NOMO-1 treated with DMSO at 0.1 percent for 48 hours (cell line): Measurements from ENCODE around the gene PALS2.

Experiments
- DNase-seq: peaks from one replicate; lab custom pipeline; 2025; ENCODE audit not compliant: unreplicated experiment; lab: John Stamatoyannopoulos, UW

Gene PALS2, protein sequence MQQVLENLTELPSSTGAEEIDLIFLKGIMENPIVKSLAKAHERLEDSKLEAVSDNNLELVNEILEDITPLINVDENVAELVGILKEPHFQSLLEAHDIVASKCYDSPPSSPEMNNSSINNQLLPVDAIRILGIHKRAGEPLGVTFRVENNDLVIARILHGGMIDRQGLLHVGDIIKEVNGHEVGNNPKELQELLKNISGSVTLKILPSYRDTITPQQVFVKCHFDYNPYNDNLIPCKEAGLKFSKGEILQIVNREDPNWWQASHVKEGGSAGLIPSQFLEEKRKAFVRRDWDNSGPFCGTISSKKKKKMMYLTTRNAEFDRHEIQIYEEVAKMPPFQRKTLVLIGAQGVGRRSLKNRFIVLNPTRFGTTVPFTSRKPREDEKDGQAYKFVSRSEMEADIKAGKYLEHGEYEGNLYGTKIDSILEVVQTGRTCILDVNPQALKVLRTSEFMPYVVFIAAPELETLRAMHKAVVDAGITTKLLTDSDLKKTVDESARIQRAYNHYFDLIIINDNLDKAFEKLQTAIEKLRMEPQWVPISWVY

GRCh38 chr7:24572997-24573553 is at the start of gene PALS2:
Gene PALS2, plus strand, starts transcription at chr7:24573452. Its CDS starts 50,216 bp downstream, at chr7:24623668.
- peak; percentile 27 for DNase-seq

DNA sequence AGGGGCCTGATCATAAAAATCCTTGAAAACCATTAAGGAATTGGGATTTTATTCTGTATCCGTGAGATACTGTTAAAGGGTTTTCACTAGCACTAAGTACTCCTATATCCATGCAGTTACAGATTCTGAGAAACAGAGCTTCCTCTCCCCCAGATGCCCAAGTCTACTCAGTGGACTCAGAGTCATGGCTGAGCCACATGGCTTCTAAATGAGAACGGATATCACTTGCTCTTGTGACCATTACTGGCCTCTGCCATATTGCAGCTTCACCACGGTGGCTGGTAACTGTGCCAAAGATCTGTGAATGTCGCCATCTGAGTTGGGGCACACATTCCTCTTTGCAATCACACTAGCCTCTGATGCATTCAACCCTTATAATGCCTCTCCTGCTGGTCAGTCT is 42.0 kb upstream of the PALS2 start:
- no peak for DNase-seq

DNA sequence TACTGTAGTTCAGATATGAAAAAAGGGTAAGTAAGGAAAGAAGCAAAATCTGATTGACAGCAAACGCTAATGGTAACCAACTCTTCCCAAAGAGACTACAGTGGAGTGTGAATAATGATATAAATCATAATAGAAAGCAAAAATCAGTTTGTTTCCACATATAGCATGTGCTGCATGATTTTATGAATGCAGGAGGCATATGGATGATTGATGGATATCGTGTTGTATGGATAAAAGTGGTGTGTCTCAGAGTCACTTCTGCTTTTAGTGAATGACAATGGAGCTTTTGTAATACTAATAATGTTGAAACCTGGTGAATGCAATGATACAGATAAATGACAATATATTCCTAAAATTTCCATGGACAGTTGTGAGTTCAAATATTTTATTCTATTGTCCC is 36.6 kb upstream of the PALS2 start:
- no peak for DNase-seq

- no peak for DNase-seq
Observed at GRCh38 chr7:24540956-24541355, 32.3 kb upstream of the PALS2 start.

- DNase-seq = no peak
Observed at GRCh38 chr7:24545215-24545614, 28.0 kb upstream of the PALS2 start.

DNA sequence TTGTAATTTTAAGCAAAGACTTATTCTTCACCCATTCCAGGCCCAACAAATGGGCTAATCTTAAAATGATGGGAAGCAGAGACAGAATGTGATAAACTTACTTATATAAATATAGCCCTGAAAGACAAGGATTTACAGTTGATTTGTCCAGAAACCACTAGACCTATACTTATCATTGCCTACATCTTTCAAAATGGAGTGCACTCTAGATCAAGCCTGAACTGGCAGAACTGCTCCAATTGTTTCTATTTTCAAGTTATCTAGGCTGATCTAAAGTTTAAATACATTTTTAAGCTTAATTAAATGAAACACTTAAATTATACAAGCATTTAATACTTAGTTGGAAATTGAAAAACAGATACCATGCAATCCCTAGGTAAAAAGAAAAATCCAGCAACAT is 24.9 kb upstream of the PALS2 start:
- DNase-seq = no peak

GRCh38 chr7:24549991-24550390 is 23.3 kb upstream of the PALS2 start:
- DNase-seq = no peak

- no peak for DNase-seq
Observed at GRCh38 chr7:24555184-24555583, 18.1 kb upstream of the PALS2 start.

- DNase-seq = no peak
Observed at GRCh38 chr7:24555719-24556118, 17.5 kb upstream of the PALS2 start.

- no peak for DNase-seq
Observed at GRCh38 chr7:24560772-24561171, 12.5 kb upstream of the PALS2 start.

- DNase-seq = no peak
Observed at GRCh38 chr7:24566274-24566673, 7.0 kb upstream of the PALS2 start.

DNA sequence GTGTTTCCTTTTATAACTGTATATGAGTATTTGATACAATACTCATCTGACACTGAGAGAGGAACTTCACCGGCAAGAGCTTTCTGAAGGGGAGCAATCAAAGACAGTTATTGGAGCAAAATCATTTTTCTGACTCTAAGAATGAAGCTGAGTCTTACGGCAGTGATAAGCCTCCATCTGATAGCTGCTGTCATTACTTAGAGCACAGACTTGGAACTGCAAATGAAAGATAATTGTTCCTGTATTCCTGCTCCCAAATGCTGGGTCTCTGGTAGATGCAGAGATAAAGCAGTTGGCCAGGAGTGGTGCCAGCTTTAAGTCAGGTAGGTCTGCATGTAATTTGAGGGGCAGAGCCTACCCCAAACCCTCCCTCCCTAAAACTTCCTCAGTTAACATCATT is 2.3 kb upstream of the PALS2 start:
- DNase-seq = no peak

DNA sequence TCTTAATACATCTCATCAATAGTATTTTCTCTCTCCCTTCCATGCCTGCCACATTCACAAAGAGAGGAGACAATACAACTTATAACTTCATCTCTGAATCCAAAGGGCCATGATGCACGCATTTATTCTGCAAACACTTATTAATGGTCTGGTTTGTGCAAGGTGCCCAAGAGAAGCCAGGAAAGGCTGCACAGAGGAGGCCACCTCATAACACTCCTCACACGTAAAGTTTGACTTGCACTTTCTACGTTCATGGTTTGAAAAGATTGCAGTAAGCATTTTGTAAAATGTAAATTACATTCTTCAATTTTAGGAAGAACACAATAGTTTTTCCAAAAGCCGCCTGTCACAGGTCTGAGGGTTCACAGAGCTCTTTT is 1.2 kb upstream of the PALS2 start:
- DNase-seq = no peak

- DNase-seq = peak; percentile 13
Observed at GRCh38 chr7:24572393-24572996, 757 bp upstream of the PALS2 start.

- peak; percentile 23 for DNase-seq
Observed at GRCh38 chr7:24573554-24574338, 494 bp downstream of the PALS2 start.

GRCh38 chr7:24574386-24574785 is 1.1 kb downstream of the PALS2 start:
- DNase-seq = no peak

- no peak for DNase-seq
Observed at GRCh38 chr7:24574950-24575349, 1.7 kb downstream of the PALS2 start.

DNA sequence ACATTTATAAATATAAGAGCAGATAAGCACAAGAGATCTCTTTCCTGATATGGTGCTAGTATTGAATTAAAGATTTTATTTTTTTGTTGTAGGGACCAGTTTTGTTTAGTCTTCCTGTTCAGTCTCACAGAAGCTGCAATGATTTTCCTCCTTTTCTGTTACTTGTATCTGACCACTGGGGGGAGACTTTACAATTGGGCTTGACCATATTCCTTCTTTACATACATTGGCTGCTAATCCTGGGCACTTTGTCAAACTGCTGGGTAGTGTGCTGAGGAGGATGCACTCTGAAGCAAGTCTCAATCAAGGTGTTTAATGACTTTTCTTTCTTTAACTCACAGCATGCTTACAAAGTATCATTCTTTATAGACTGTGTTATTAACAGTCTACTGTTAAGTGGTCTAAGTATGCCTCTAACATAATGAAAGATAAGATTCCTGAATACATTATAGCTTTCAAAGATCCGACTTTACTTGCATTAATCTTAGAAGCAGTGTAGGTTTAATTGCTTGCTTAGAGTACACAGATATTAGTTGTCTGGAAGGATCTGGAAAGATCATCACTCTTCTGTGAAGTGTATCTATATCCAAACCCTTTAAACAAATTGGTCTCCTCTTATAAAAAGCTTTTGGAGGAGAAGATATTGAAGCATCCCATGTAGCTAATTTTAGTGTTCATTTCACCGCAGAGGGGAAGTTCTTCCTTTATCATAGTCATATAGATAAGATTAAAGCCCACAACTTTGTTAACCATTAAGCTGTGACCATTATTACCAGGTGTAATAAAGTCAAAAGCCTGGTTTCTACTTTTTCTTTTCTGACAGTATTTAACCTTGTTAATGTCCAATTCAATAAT is 3.1 kb downstream of the PALS2 start:
- DNase-seq = peak; percentile 36

DNA sequence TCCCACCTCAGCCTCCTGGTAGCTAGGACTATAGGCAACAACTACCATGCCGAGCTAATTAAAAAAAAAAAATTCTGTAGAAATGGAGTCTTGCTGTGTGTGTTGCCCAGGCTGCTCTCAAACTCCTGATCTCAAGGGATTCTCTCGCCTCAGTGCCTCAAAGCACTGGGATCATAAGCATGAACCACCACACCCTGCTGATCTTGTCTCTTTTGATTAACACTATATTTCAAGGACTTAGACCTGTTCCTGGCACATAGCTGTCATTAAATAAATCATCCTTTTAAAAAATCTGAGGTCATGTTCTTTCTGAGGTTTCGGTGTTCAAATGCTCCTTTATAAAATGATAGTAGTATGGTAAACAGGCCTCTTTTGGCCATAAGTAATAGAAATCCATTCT is 4.8 kb downstream of the PALS2 start:
- DNase-seq = no peak

DNA sequence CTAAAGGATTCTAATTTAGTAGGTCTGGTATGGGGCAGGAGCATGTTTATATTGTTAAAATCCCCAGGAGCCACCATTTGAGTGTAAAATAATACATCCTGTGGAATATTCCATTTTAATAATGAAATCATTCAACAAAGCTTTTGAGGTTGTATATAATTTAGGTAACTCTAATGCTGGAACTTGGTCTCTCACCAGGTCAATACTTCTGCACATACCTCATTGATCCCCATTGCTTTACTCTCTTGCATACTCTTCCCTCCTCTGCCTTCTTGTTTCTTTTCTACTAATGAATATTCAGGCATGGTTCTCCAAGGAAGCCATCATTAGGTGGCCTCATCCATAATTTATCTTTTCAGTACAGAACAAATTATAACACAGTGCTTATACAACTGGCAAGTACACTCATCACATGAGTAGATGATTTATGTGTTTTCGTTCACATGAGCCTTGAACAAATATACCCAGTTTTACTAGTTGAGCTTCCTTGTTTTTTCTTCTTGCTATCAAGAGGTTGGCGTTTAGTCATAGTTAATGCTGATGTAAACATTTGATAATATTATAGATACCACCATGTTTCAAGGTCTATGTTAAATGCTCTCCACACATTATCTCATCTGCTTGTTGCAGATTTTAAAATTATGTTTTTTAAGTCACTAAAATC is 7.2 kb downstream of the PALS2 start:
- no peak for DNase-seq
